BJ (cell line): ENCODE measurements around the gene SMIM35. TPM values are rescaled to one million over a fixed set of nuclear protein-coding genes. Genes with fewer than 3 reads are reported as not detected.

Experiments
- CTCF ChIA-PET: fragments of 350-600 bp; formaldehyde crosslinking; extraction: SDS; loops from one replicate; lab custom pipeline; 2021; ENCODE audit warnings: antibody characterized with exemption, inconsistent platforms; lab: Yijun Ruan, JAX
- POLR2A ChIA-PET: fragments of 300-600 bp; sonication (Branson Sonifier 250); formaldehyde crosslinking; extraction: SDS; loops from one replicate; lab custom pipeline; 2021; ENCODE audit warnings: antibody characterized with exemption; lab: Charles Lee
- DNase-seq: peaks from one replicate; pipeline ENCODE4 v3.0.0-alpha.2; 2011; ENCODE audit warnings: low read depth
- H3K27me3 ChIP-seq: 2 replicates; pipeline ENCODE4 v1.6.0; 2011; ENCODE audit warnings: low read length; ENCODE audit not compliant: control insufficient read depth, insufficient read depth
- H3K36me3 ChIP-seq: 2 replicates; pipeline ENCODE4 v1.5.1; 2011; ENCODE audit warnings: low read length; ENCODE audit not compliant: control insufficient read depth, insufficient read depth
- H3K4me3 ChIP-seq: 2 replicates; pipeline ENCODE4 v1.5.1; 2011; ENCODE audit warnings: low read depth, mild to moderate bottlenecking, control low read depth, low read length
- polyA plus RNA-seq: library from polyadenylated mRNA; depleted of rRNA; stranded (reverse); fragments of >200 nt; gene quantifications from 2 replicates; pipeline ENCODE4 v1.2.3, GENCODE V29; 2011
- TF ChIP-seq, protein P1 (sequence below): IDR thresholded peaks from 2 replicates; pipeline ENCODE4 v1.5.1; 2011; ENCODE audit warnings: low read depth, mild to moderate bottlenecking, control low read depth, inconsistent platforms, low read length, moderate library complexity; ENCODE audit not compliant: insufficient read depth

SMIM35 gene
- polyA plus RNA-seq, 1 experiment: not detected

DNA sequence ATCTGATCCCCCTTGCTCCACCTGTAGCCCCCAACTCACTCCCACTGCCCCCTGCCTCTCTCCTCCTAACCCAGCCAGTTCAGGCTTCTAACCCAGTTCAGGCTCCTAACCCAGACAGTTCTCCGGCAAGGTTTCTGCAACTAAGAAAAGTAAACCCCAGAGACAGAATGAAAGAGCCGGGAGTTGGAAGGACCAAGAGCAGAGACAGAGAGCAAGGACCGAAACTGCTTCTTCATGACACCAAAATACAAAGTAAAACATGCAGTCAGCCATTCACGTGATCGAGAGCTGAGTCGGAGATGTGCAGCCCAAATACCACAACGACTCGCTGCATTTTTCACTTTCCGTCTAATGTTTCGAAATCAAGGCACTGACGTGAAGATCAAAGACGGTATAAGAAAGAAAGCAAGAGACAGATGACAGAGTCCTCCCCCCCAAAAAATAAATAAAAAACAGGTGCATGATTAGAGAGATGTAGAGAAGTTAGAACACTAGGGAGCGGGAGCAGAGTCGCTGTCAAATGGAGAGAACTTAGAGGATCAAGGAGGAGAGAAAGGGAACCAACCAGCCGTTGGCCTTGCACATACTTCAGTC, 99.7 kb downstream of the SMIM35 start:
- no peak overlapping the region for H3K4me3 ChIP-seq
- no peak for DNase-seq
- H3K27me3 ChIP-seq: peaks cover 1% of the 10 kb centered on the region; the same call in 1 of the 2 replicates
- no peaks in the 10 kb centered on the region for H3K36me3 ChIP-seq
- POLR2A ChIA-PET: no interaction called here
- CTCF ChIA-PET: interaction anchor here (1.3 kb wide), 1 partner anchor 66 kb away, joined by 3 read pairs; no protein-coding TSS in a partner anchor
- TF ChIP-seq, protein P1, sequence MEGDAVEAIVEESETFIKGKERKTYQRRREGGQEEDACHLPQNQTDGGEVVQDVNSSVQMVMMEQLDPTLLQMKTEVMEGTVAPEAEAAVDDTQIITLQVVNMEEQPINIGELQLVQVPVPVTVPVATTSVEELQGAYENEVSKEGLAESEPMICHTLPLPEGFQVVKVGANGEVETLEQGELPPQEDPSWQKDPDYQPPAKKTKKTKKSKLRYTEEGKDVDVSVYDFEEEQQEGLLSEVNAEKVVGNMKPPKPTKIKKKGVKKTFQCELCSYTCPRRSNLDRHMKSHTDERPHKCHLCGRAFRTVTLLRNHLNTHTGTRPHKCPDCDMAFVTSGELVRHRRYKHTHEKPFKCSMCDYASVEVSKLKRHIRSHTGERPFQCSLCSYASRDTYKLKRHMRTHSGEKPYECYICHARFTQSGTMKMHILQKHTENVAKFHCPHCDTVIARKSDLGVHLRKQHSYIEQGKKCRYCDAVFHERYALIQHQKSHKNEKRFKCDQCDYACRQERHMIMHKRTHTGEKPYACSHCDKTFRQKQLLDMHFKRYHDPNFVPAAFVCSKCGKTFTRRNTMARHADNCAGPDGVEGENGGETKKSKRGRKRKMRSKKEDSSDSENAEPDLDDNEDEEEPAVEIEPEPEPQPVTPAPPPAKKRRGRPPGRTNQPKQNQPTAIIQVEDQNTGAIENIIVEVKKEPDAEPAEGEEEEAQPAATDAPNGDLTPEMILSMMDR: no peak

DNA sequence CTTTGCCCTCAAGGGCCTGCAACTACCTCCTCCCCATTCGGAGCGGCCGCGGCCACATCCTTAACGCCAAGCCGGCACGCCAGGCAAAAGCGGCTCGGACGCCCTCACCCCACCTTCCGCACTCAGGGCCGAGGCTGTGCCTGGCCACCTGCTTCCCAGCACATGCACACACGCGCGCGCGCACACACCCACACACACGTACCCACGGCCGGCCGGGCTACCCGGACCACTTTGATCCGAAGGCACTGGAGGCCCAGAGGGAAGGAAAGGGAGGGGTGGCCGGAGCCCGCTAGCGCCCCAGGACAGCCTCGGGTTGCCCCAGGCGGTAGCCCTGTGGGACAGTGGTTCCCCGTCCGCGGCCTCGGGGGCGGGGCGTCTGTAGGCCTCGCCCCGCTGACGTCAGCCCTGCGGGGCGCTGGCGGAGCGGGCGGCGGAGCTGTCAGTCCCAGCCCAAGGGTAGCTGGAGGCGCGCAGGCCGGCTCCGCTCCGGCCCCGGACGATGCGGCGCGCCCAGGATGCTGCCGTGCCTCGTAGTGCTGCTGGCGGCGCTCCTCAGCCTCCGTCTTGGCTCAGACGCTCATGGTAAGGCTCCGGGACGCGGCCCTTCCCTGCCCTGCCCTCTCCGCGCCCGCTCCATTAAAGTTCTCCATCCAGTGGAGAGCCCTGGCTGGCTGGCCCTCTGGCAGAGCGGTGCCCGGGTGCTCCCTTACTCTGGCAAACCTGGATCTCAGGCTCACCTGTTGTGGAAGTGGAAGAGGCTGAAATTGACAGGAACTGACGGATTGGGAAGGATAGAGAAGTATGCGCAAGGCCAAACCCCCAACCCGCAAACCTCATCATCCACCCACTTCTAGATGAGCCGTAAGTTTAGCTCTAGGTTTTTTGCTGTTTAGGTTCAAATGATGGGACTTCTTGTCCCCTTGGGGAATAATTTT, 100.5 kb downstream of the SMIM35 start, which contains the start of gene IL10RA:
Gene IL10RA, plus strand, starts transcription at position 442 of the 935 bp plus-strand sequence. Its CDS starts 74 bp downstream, at position 516.
- Histone ChIP-seq H3K27me3 (peaks cover 1% of the 10 kb centered on the region; the same call in 1 of the 2 replicates), H3K4me3 (peak within 1 kb of the TSS; percentile 36), H3K36me3 (no peaks in the 10 kb centered on the region)
- CTCF ChIA-PET: no interaction called here
- POLR2A ChIA-PET: no interaction called here
- DNase-seq: no peak
- TF ChIP-seq, protein P1: no peak

DNA sequence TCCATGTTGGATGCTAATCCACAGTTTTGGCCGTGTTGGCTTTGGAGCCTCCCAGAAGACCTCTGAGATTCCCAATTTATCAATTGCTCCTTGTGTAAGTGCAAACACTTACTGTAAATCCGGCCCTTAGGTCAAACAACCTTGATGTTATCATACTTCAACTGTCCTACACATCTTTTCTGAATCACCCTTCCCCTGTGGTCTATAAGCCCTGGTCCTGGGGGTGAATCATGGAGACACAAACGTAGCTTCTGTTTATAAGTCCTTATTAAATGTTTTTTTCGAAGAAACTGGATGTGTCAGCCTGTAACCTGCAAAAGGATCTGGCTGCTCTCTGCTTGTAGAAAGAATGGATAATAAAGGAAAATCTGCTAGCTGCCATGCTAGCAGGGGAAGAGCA, 102.3 kb downstream of the SMIM35 start:
- POLR2A ChIA-PET: no interaction called here
- H3K27me3 ChIP-seq: peaks cover 1% of the 10 kb centered on the region; the same call in 1 of the 2 replicates

DNA sequence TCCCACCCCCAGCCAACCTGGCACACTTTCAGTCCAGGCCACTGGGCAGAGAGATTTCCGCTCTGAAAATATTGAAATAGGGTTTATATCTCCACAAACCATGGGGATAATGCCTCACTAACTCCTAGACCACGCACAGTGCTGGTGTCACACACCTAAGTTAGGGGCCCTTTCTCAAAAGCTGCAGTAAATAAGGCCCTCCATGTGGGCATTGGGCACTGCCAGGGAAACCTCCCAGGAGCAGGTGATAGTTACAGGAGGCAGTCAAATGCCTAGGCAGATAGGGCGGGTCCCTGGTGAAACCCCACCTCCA, 103.6 kb downstream of the SMIM35 start:
- TF ChIP-seq, protein P1: no peak
- no peaks in the 10 kb centered on the region for H3K36me3 ChIP-seq
- POLR2A ChIA-PET: no interaction called here
- CTCF ChIA-PET: no interaction called here
- H3K4me3 ChIP-seq: no peak overlapping the region
- H3K27me3 ChIP-seq: peaks cover 1% of the 10 kb centered on the region; the same call in 1 of the 2 replicates
- no peak for DNase-seq

More for the DNA sequence above, 102.3 kb downstream of the SMIM35 start:
- CTCF ChIA-PET: no interaction called here
- H3K4me3 ChIP-seq: no peak overlapping the region
- H3K36me3 ChIP-seq: no peaks in the 10 kb centered on the region
- TF ChIP-seq, protein P1: no peak
- DNase-seq: no peak

DNA sequence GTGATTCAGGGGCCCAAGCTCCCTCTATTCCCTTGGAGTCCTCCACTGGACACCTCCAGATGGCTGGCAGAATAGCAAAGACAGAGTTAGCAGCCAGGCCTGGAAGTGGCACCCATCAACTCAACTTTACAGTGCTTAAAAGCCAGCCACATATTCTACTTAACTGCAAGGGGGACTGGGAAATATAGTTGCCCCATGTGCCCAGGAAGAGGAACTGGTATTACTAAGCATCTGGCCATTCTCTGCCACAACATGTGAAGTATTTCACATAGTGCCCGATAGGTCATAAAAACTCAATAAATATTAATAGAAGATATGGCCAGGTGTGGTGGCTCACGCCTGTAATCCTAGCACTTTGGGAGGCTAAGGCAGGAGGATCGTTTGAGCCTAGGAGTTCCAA, 106.0 kb downstream of the SMIM35 start:
- H3K36me3 ChIP-seq: no peaks in the 10 kb centered on the region
- TF ChIP-seq, protein P1: no peak
- no peak overlapping the region for H3K4me3 ChIP-seq
- ChIA-PET CTCF (interaction anchor here (1.0 to 1.2 kb wide), 2 partner anchors 34 to 136 kb away, joined by 3 read pairs; no protein-coding TSS in a partner anchor), POLR2A (no interaction called here)
- H3K27me3 ChIP-seq: peaks cover 3% of the 10 kb centered on the region
- DNase-seq: no peak
